Measurements from ENCODE around the gene PXN.

The PXN gene

DNA sequence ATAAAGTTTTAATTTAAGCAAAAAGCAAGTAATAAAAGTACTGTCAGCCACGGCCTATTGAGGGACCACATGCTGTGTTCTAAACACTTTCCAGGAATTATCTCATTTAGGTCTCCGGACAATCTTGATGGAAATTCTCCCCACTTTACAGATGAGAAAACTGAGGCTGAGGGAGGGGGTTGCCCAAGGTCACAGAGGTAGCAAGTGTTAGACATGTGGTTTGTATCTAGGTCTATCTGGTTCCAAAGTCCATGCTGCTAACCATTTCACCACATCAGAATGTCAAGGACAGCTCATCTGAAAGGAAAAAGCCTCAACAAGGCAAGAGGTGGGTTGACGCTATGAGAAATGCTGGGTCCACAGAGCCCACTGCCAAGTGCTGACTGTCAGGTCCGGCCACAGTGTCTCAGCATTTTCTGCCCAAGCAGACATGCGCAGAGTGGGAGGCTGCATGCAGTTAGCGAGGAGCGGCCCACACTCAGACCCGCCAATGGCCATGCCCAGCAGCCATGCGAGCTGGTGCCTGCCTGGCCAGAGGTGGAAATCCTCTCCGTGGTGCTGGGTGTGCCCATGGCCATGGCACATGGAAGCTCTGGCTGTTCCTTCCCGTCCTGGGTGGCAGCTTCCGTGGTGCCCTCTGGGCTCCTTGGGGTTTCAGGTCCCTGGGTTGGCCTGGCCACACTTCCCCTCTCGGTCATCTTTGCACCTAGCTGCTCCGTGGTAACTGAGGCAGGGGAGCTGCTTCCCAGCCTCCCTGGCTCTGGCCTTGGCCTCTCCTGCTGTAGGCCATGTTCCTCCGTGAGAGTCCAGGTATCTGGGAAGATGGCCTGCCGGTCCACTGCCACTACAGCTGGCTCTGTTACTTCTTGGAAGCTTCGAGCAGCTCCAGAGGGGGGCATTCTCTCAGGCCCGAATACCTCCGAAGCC is 46.6 kb downstream of the PXN start (continued):
- TF ChIP-seq, protein P1, sequence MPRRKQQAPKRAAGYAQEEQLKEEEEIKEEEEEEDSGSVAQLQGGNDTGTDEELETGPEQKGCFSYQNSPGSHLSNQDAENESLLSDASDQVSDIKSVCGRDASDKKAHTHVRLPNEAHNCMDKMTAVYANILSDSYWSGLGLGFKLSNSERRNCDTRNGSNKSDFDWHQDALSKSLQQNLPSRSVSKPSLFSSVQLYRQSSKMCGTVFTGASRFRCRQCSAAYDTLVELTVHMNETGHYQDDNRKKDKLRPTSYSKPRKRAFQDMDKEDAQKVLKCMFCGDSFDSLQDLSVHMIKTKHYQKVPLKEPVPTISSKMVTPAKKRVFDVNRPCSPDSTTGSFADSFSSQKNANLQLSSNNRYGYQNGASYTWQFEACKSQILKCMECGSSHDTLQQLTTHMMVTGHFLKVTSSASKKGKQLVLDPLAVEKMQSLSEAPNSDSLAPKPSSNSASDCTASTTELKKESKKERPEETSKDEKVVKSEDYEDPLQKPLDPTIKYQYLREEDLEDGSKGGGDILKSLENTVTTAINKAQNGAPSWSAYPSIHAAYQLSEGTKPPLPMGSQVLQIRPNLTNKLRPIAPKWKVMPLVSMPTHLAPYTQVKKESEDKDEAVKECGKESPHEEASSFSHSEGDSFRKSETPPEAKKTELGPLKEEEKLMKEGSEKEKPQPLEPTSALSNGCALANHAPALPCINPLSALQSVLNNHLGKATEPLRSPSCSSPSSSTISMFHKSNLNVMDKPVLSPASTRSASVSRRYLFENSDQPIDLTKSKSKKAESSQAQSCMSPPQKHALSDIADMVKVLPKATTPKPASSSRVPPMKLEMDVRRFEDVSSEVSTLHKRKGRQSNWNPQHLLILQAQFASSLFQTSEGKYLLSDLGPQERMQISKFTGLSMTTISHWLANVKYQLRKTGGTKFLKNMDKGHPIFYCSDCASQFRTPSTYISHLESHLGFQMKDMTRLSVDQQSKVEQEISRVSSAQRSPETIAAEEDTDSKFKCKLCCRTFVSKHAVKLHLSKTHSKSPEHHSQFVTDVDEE (CRISPR knock-in tag; IDR thresholded peaks at IDR 0.05) = no peak
- no peak for TF ChIP-seq ESRRG (CRISPR knock-in tag; IDR thresholded peaks at IDR 0.05)
- no peak for TF ChIP-seq ZC3H10 (CRISPR knock-in tag; IDR thresholded peaks at IDR 0.05)

DNA sequence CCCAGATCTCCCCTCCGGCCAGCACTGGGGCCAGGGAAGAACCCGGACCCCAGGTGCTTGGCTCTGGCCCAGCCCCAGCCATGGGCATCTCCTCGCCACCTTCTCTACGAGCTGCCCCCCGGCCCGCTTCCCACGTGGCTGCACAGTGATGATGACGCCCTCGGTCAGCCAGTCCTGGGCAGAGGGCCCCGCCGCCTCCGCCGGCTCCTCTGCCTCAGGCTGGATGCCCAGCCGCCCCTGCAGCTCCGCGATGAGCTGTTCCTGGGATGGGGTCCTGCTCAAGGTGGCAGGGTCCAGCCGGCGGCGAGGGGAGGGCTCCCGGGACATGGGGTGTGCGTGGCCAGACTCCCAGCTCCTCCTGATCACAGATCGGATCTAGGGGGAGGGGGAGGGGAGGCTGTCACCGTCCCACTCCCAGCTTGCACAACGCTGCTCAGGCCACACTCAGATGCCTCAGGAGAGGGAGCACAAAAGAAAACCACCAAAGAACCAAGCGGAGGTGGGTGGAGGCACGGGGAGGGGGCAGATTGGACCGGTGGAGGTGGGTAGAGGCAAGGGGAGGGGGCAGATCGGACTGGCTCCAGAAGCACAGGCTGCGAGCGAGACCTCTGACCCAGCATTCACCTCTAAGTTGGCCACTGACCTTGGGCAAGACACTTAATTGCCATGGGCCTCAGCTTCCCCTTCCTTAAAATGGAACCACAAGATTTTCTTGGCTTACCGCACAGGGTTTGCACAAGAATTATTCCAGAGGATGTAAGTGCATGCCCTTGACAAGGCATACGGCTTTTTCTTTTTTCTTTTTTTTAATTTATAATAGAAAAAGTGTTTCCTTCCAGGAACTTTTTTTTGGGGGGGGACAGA is 48.6 kb downstream of the PXN start:
- no peak for ATAC-seq
- TF ChIP-seq ZNF565 (CRISPR knock-in tag; conservative IDR thresholded peaks at IDR 0.05; ENCODE audit: low read depth) (no peak), GLIS3 (CRISPR knock-in tag; IDR thresholded peaks at IDR 0.05) (no peak), ESRRG (CRISPR knock-in tag; IDR thresholded peaks at IDR 0.05) (no peak), ISL1 (CRISPR knock-in tag; IDR thresholded peaks at IDR 0.05) (no peak), RARB (CRISPR knock-in tag; IDR thresholded peaks at IDR 0.05) (no peak), TCF4 (CRISPR knock-in tag; IDR thresholded peaks at IDR 0.05; ENCODE audit: borderline replicate concordance) (no peak), ZC3H10 (CRISPR knock-in tag; IDR thresholded peaks at IDR 0.05) (no peak), ZNF70 (CRISPR knock-in tag; IDR thresholded peaks at IDR 0.05) (no peak), TOX (CRISPR knock-in tag; IDR thresholded peaks at IDR 0.05; ENCODE audit: borderline replicate concordance) (no peak), OSR1 (CRISPR knock-in tag; IDR thresholded peaks at IDR 0.05) (no peak), ZFP30 (CRISPR knock-in tag; IDR thresholded peaks at IDR 0.05) (no peak), ZNF8 (CRISPR knock-in tag; IDR thresholded peaks at IDR 0.05) (no peak), BACH2 (CRISPR knock-in tag; IDR thresholded peaks at IDR 0.05; ENCODE audit: borderline replicate concordance) (no peak), ZFP3 (CRISPR knock-in tag; IDR thresholded peaks at IDR 0.05) (no peak), PPARA (CRISPR knock-in tag; IDR thresholded peaks at IDR 0.05; ENCODE audit: borderline replicate concordance) (no peak)
- TF ChIP-seq, protein P1 (CRISPR knock-in tag; IDR thresholded peaks at IDR 0.05) = no peak
- TF ChIP-seq, protein P2, sequence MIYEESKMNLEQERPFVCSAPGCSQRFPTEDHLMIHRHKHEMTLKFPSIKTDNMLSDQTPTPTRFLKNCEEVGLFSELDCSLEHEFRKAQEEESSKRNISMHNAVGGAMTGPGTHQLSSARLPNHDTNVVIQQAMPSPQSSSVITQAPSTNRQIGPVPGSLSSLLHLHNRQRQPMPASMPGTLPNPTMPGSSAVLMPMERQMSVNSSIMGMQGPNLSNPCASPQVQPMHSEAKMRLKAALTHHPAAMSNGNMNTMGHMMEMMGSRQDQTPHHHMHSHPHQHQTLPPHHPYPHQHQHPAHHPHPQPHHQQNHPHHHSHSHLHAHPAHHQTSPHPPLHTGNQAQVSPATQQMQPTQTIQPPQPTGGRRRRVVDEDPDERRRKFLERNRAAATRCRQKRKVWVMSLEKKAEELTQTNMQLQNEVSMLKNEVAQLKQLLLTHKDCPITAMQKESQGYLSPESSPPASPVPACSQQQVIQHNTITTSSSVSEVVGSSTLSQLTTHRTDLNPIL (CRISPR knock-in tag; IDR thresholded peaks at IDR 0.05; ENCODE audit: low read depth) = no peak
- TF ChIP-seq, protein P3, sequence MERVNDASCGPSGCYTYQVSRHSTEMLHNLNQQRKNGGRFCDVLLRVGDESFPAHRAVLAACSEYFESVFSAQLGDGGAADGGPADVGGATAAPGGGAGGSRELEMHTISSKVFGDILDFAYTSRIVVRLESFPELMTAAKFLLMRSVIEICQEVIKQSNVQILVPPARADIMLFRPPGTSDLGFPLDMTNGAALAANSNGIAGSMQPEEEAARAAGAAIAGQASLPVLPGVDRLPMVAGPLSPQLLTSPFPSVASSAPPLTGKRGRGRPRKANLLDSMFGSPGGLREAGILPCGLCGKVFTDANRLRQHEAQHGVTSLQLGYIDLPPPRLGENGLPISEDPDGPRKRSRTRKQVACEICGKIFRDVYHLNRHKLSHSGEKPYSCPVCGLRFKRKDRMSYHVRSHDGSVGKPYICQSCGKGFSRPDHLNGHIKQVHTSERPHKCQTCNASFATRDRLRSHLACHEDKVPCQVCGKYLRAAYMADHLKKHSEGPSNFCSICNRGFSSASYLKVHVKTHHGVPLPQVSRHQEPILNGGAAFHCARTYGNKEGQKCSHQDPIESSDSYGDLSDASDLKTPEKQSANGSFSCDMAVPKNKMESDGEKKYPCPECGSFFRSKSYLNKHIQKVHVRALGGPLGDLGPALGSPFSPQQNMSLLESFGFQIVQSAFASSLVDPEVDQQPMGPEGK (CRISPR knock-in tag; IDR thresholded peaks at IDR 0.05; ENCODE audit: borderline replicate concordance) = no peak
- TF ChIP-seq, protein P4, sequence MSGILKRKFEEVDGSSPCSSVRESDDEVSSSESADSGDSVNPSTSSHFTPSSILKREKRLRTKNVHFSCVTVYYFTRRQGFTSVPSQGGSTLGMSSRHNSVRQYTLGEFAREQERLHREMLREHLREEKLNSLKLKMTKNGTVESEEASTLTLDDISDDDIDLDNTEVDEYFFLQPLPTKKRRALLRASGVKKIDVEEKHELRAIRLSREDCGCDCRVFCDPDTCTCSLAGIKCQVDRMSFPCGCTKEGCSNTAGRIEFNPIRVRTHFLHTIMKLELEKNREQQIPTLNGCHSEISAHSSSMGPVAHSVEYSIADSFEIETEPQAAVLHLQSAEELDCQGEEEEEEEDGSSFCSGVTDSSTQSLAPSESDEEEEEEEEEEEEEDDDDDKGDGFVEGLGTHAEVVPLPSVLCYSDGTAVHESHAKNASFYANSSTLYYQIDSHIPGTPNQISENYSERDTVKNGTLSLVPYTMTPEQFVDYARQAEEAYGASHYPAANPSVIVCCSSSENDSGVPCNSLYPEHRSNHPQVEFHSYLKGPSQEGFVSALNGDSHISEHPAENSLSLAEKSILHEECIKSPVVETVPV (CRISPR knock-in tag; IDR thresholded peaks at IDR 0.05) = no peak

All from SK-N-SH treated with all-trans-retinoic acid at 6 μM for 48 hours (cell line).